ENCODE data around the gene PSD4. TPM values are rescaled to one million over a fixed set of nuclear protein-coding genes. Genes with fewer than 3 reads are reported as not detected.

Gene PSD4
- total RNA-seq, 1 donor from 2014 or later, result 3.3 TPM

GRCh38 chr2:113141451-113141850 lies 32.3 kb upstream of the PSD4 start:
- no peak for FAIRE-seq
- no peak for DNase-seq (ENCODE audit: low spot score in 2 of 2)

GRCh38 chr2:113142290-113142689 lies 31.5 kb upstream of the PSD4 start:
- FAIRE-seq, result no peak
- DNase-seq (ENCODE audit: low spot score in 2 of 2), result no peak

GRCh38 chr2:113144259-113144658 lies 29.5 kb upstream of the PSD4 start:
- FAIRE-seq (no peak), DNase-seq (ENCODE audit: low spot score in 2 of 2) (no peak)

GRCh38 chr2:113148606-113149552 lies 24.9 kb upstream of the PSD4 start:
- DNase-seq (ENCODE audit: low spot score in 2 of 2) (no peak), FAIRE-seq (no peak)

DNA sequence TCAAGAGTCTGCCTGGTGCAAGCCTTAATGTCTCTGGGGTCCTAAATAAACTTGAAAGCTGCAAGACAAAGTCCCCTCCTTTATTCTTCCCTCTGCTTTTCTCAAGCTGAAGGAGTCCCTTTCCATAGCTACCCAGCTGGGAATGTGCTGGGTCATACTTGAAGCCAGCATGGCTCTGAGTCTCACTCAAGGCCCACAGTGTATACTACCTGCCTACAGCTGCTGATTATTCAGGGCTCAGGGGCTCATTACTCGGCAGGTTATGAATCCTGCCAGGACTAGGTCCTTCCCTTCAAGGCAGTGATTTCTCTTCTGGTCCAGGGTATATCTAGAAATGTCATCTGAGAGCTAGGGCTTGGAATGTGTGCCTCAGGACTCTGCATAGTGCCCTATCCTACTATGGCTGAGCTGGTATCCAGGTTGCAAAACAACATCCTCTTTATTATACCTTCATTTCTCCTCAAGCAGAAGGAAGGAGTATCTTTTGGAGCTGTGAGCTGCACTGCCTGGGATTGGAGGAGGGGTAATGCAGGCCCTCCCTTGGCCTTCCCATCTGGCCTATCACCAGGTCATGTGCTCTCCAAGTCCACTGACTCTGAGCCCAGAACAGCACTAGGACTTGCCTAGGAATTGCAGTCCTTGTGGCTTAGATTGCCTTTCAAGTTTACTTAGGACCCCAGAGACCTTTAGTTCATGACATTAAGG lies 24.1 kb upstream of the PSD4 start:
- no peak for FAIRE-seq

DNA sequence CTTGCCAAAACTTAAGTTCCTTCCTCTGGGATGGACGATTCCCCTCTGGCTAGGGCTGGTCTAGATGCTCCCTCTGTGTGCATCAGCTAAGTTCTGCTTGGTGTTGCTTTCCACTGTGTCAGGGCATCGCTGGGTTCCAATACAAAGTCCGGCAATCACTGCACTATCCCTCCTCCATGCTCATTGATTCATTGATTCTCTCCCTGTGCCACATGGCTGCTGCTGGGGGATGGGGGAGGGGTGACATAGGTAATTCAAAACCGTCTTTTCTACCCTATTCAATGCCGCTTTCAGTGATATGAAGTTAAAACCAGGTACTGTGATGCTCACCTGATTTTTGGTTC lies 23.5 kb upstream of the PSD4 start:
- DNase-seq (ENCODE audit: low spot score in 2 of 2) (no peak), FAIRE-seq (no peak)

More for the DNA sequence above, 24.1 kb upstream of the PSD4 start:
- no peak for DNase-seq (ENCODE audit: low spot score in 2 of 2)

DNA sequence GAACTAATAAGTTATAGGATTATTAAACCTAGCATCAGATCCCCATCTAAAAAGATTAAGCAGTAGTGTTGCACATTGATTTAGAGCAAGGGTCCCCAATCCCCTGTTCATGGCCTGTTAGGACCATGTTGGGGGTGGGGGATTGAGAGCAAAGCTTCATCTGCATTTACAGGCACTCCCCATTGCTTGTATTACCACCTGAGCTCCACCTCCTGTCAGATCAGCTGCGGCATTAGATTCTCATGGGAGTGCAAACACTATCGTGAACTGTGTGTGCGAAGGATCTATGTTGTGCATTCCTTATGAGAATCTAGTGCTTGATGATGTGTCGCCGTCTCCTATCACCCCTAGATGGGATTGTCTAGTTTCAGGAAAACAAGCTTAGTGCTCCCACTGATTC lies 18.4 kb upstream of the PSD4 start:
- FAIRE-seq (no peak), DNase-seq (ENCODE audit: low spot score in 2 of 2) (no peak)

GRCh38 chr2:113156278-113157117 lies 17.3 kb upstream of the PSD4 start:
- no peak for DNase-seq (ENCODE audit: low spot score in 2 of 2)
- FAIRE-seq, result no peak

- DNase-seq (ENCODE audit: low spot score in 2 of 2), result peak; percentile 50 to 58
- FAIRE-seq, result no peak
Measured at GRCh38 chr2:113157118-113157896, 16.5 kb upstream of the PSD4 start.

- FAIRE-seq (no peak), DNase-seq (ENCODE audit: low spot score in 2 of 2) (no peak)
Measured at GRCh38 chr2:113157897-113158753, 15.6 kb upstream of the PSD4 start.

DNA sequence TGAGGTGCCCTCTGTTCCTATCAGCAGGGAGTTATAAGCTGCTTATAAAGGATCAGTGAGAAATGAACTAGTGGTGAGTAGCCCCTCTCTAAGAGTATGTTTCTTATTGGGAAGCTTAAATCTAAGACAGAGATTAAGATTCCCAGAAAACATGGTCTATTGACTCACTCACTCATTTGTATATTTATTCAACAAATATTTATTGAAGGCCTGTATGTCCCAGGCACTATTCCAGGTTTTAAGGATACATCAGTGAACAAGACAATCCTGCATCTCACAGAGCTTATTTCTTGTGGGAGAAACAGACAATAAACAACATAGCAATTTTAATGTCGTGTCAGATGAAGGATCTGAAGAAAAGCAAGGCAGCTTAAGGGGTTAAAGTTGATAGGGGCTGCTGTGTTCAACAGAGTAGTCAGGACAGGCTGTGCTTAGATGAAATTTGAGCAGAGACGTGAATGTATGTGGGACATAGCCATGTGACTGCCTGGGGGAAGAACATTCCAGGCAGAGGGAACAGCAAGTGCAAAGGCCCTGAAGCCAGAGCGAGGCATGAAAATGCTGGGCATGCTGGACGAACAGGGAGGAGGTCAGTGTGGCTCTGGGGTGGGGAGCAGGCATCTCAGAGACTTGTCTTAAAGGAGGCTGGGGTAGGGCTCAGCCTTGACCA lies 14.8 kb upstream of the PSD4 start:
- FAIRE-seq (no peak), DNase-seq (ENCODE audit: low spot score in 2 of 2) (no peak)

- DNase-seq (ENCODE audit: low spot score in 2 of 2) (no peak), FAIRE-seq (no peak)
Measured at GRCh38 chr2:113160248-113160647, 13.5 kb upstream of the PSD4 start.

DNA sequence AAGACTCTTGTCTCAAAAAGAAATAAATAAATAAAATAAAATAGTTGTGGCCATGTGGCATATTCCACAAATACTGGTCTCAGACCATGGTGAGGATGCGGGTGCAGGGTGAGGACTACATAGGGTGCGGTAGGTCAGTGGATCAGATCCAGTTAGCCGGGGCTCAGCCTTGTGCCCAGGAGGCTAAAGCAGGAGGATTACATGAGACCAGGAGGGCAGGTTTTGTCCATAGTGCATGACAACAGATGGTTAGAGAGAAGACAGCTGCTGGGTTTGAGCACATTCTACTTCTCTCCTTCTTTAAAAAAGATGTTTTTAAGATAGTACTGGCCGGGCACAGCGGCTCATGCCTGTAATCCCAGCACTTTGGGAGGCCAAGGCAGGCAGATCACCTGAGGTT lies 12.8 kb upstream of the PSD4 start:
- DNase-seq (ENCODE audit: low spot score in 2 of 2), result no peak
- FAIRE-seq, result no peak

- FAIRE-seq, result no peak
- DNase-seq (ENCODE audit: low spot score in 2 of 2), result no peak
Measured at GRCh38 chr2:113162173-113162572, 11.6 kb upstream of the PSD4 start.

DNA sequence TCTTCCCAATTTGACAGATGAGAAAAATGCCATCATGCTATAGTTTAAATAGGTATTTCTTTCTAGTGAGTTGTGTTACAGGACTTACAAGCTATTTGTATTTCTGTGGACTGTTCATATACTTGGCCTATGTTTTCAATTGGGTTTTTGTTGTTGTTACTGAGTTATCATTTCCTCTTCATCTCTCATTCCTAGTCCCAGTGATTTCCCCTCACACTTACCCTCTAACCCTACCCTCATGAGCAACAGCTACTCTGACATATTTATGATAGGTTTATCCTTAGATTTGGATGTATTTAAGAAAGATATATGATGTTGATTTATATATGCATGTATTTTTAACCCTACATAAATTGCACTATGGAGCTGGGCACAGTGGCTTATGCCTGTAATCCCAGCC lies 10.9 kb upstream of the PSD4 start:
- DNase-seq (ENCODE audit: low spot score in 2 of 2) (no peak), FAIRE-seq (no peak)

- DNase-seq (ENCODE audit: low spot score in 2 of 2), result no peak
- FAIRE-seq, result no peak
Measured at GRCh38 chr2:113164215-113164929, 9.4 kb upstream of the PSD4 start.

- FAIRE-seq (no peak), DNase-seq (ENCODE audit: low spot score in 2 of 2) (no peak)
Measured at GRCh38 chr2:113164930-113165585, 8.7 kb upstream of the PSD4 start.

All from frontal cortex (tissue), 4 donors.